ENCODE data around the gene SPSB4.

The SPSB4 gene

DNA sequence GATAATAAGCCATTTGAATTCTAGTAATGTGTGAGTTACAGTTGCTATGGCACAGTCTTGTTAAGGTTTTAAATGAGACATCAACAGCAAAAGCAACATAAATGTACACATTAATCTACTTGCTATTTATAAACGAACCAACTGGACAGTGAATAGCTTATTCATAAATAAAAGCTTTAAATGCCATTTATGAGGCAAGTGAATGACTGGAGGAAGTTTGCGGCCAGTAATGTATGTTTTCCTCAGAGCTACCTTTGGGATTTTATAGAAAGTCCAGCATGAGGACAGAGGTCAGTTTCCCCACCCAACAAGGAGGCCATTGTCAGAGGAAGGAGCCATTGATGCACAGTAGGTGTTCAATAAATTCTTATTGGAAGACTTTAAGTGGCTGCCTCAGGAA lies 132.5 kb downstream of the SPSB4 start:
- ChIA-PET CTCF (interaction anchor here (0.9 to 1.4 kb wide), 3 partner anchors 8 to 286 kb away, joined by 3 to 12 read pairs (median 5); no protein-coding TSS in a partner anchor), POLR2A (no interaction called here)
- H3K27ac ChIP-seq (ENCODE audit: extremely low read depth, low read depth, low read length): no peak overlapping the region
- no peak overlapping the region for H3K4me3 ChIP-seq (ENCODE audit: low read depth, low read length)
- H3K4me1 ChIP-seq (ENCODE audit: control insufficient read depth, insufficient read depth, low read length): no peaks in the 10 kb centered on the region
- TF ChIP-seq PRDM10 (tag by site-specific recombination; IDR thresholded peaks at IDR 0.05) (no peak), ZNF518A (tag by site-specific recombination; conservative IDR thresholded peaks at IDR 0.05; ENCODE audit: low read depth) (no peak), GLIS2 (tag by site-specific recombination; IDR thresholded peaks at IDR 0.05) (no peak), KLF1 (tag by site-specific recombination; IDR thresholded peaks at IDR 0.05) (no peak), ZSCAN23 (tag by site-specific recombination; IDR thresholded peaks at IDR 0.05) (no peak), SETDB1 (IDR thresholded peaks at IDR 0.05; ENCODE audit: insufficient read length, low read length) (no peak), ZNF391 (tag by site-specific recombination; IDR thresholded peaks at IDR 0.05; ENCODE audit: borderline replicate concordance, low read depth) (no peak), ZNF184 (tag by site-specific recombination; IDR thresholded peaks at IDR 0.05) (no peak), INSM2 (tag by site-specific recombination; IDR thresholded peaks at IDR 0.05) (no peak), ZNF677 (tag by site-specific recombination; IDR thresholded peaks at IDR 0.05) (no peak), ZNF558 (tag by site-specific recombination; IDR thresholded peaks at IDR 0.05) (no peak), ZNF274 (IDR thresholded peaks at IDR 0.05; ENCODE audit: low read length) (no peak), ZNF274 (tag by site-specific recombination; IDR thresholded peaks at IDR 0.05; ENCODE audit: borderline replicate concordance) (no peak), SP3 (tag by site-specific recombination; IDR thresholded peaks at IDR 0.05) (no peak), ZFHX2 (tag by site-specific recombination; conservative IDR thresholded peaks at IDR 0.05) (no peak), ZBTB21 (tag by site-specific recombination; IDR thresholded peaks at IDR 0.05) (no peak), ZNF560 (tag by site-specific recombination; IDR thresholded peaks at IDR 0.05; ENCODE audit: borderline replicate concordance) (no peak), ZEB2 (tag by site-specific recombination; IDR thresholded peaks at IDR 0.05) (no peak), ZNF501 (tag by site-specific recombination; IDR thresholded peaks at IDR 0.05) (no peak), ZNF24 (tag by site-specific recombination; IDR thresholded peaks at IDR 0.05) (no peak)
- no peaks in the 10 kb centered on the region for H3K9me3 ChIP-seq (ENCODE audit: control insufficient read depth, insufficient read depth, low read depth, low read length)
- no peaks in the 10 kb centered on the region for H3K36me3 ChIP-seq (ENCODE audit: control insufficient read depth in 2 of 2, insufficient read depth in 1 of 2, low read length in 2 of 2)
